Upper lobe of right lung (tissue), 1 donor: ENCODE results near the gene TAS2R30. TPM values are rescaled to one million over a fixed set of nuclear protein-coding genes. Genes with fewer than 3 reads are reported as not detected.
"Not testable (repeated sequence)": the region's sequence is repeated elsewhere in the genome, so short reads cannot be mapped to it uniquely, and the experiment has no call there.

Experiments used
- ATAC-seq: fragments of 200-7000 bp; cut with Tn5 transposase; one replicate; pipeline ENCODE4 v1.9.1; 2020; ENCODE audit warnings: mild to moderate bottlenecking, moderate library complexity
- DNase-seq: peaks from one replicate; pipeline ENCODE4 v3.0.0-alpha.2; 2020
- H3K27ac ChIP-seq: fragments of 200-600 bp; one replicate; pipeline ENCODE4 v1.8.0; 2022
- H3K27me3 ChIP-seq: fragments of 200-600 bp; one replicate; pipeline ENCODE4 v1.8.0; 2022; ENCODE audit warnings: mild to moderate bottlenecking
- H3K36me3 ChIP-seq: fragments of 200-600 bp; one replicate; pipeline ENCODE4 v1.8.0; 2022
- H3K4me1 ChIP-seq: fragments of 200-600 bp; one replicate; pipeline ENCODE4 v1.8.0; 2022
- H3K4me3 ChIP-seq: fragments of 200-600 bp; one replicate; pipeline ENCODE4 v1.8.0; 2022; ENCODE audit warnings: mild to moderate bottlenecking
- H3K9me3 ChIP-seq: fragments of 200-600 bp; one replicate; pipeline ENCODE4 v1.8.0; 2022
- intact Hi-C: fragments of 100-400 bp; cut with DNase I; formaldehyde crosslinking; loops from one replicate; pipeline ENCODE4 v1.11.0; 2022
- total RNA-seq: library from RNA; stranded (reverse); fragmentation: NEBNext Ultra II Directional; extraction: Animal tissue kit (Norgen Biotek cat#: 25700); gene quantifications from one replicate; pipeline ENCODE4 v1.2.1, GENCODE V29; 2021
- TF ChIP-seq, protein P1 (sequence below): fragments of 200-600 bp; IDR thresholded peaks from one replicate; pipeline ENCODE4 v1.8.0; 2022; ENCODE audit warnings: antibody characterized with exemption
- donor health status: DM: no; HTN: yes; CAD: no; lungs with severe emphysema.

TAS2R30 gene
- total RNA-seq, 1 donor from 2014 or later, result 2.9 TPM

GRCh38 chr12:11143352-11143751, 8.9 kb upstream of the TAS2R30 start:
- no peak overlapping the region for H3K27ac ChIP-seq
- no peak for ATAC-seq

GRCh38 chr12:11136075-11136474, 1.6 kb upstream of the TAS2R30 start:
- intact Hi-C loops, result no loop called here

More at GRCh38 chr12:11143352-11143751, 8.9 kb upstream of the TAS2R30 start:
- Histone ChIP-seq H3K4me3 (no peak overlapping the region), H3K36me3 (no peaks in the 10 kb centered on the region), H3K4me1 (no peaks in the 10 kb centered on the region), H3K9me3 (no peaks in the 10 kb centered on the region), H3K27me3 (no peaks in the 10 kb centered on the region)
- TF ChIP-seq, protein P1, sequence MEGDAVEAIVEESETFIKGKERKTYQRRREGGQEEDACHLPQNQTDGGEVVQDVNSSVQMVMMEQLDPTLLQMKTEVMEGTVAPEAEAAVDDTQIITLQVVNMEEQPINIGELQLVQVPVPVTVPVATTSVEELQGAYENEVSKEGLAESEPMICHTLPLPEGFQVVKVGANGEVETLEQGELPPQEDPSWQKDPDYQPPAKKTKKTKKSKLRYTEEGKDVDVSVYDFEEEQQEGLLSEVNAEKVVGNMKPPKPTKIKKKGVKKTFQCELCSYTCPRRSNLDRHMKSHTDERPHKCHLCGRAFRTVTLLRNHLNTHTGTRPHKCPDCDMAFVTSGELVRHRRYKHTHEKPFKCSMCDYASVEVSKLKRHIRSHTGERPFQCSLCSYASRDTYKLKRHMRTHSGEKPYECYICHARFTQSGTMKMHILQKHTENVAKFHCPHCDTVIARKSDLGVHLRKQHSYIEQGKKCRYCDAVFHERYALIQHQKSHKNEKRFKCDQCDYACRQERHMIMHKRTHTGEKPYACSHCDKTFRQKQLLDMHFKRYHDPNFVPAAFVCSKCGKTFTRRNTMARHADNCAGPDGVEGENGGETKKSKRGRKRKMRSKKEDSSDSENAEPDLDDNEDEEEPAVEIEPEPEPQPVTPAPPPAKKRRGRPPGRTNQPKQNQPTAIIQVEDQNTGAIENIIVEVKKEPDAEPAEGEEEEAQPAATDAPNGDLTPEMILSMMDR, result no peak
- intact Hi-C loops, result no loop called here
- no peak for DNase-seq

GRCh38 chr12:11133816-11134215, 628 bp downstream of the TAS2R30 start:
- no peaks in the 10 kb centered on the region for H3K36me3 ChIP-seq
- ATAC-seq (no peak), DNase-seq (no peak)
- intact Hi-C loops, result no loop called here
- H3K9me3 ChIP-seq, result no peaks in the 10 kb centered on the region
- H3K27me3 ChIP-seq, result no peaks in the 10 kb centered on the region
- no peak overlapping the region for H3K27ac ChIP-seq
- TF ChIP-seq, protein P1, result no peak
- no peaks in the 10 kb centered on the region for H3K4me1 ChIP-seq
- H3K4me3 ChIP-seq, result no peak overlapping the region

More at GRCh38 chr12:11136075-11136474, 1.6 kb upstream of the TAS2R30 start:
- no peak overlapping the region for H3K4me3 ChIP-seq
- no peaks in the 10 kb centered on the region for H3K27me3 ChIP-seq
- H3K9me3 ChIP-seq, result no peaks in the 10 kb centered on the region
- no peak for DNase-seq
- no peak for ATAC-seq
- H3K4me1 ChIP-seq, result no peaks in the 10 kb centered on the region
- TF ChIP-seq, protein P1, result no peak
- no peaks in the 10 kb centered on the region for H3K36me3 ChIP-seq
- H3K27ac ChIP-seq, result no peak overlapping the region

GRCh38 chr12:11133162-11133561, 1.3 kb downstream of the TAS2R30 start:
- Histone ChIP-seq H3K4me1 (no peaks in the 10 kb centered on the region), H3K27ac (no peak overlapping the region), H3K4me3 (no peak overlapping the region), H3K9me3 (no peaks in the 10 kb centered on the region), H3K36me3 (no peaks in the 10 kb centered on the region), H3K27me3 (no peaks in the 10 kb centered on the region)
- DNase-seq, result no peak
- intact Hi-C loops, result no loop called here
- ATAC-seq, result no peak
- TF ChIP-seq, protein P1, result no peak

- no peak for DNase-seq
- no peak for ATAC-seq
- Histone ChIP-seq H3K27ac (no peak overlapping the region), H3K9me3 (no peaks in the 10 kb centered on the region), H3K36me3 (no peaks in the 10 kb centered on the region), H3K27me3 (no peaks in the 10 kb centered on the region), H3K4me1 (no peaks in the 10 kb centered on the region), H3K4me3 (no peak overlapping the region)
- TF ChIP-seq, protein P1, result no peak
- intact Hi-C loops, result no loop called here
These were observed 3.4 kb downstream of the TAS2R30 start for GRCh38 chr12:11130999-11131398.

GRCh38 chr12:11130382-11130781, 4.1 kb downstream of the TAS2R30 start:
- H3K36me3 ChIP-seq, result no peaks in the 10 kb centered on the region
- no peak for DNase-seq
- H3K4me1 ChIP-seq, result no peaks in the 10 kb centered on the region
- intact Hi-C loops, result no loop called here
- no peak overlapping the region for H3K27ac ChIP-seq
- ATAC-seq, result no peak
- TF ChIP-seq, protein P1, result no peak
- no peak overlapping the region for H3K4me3 ChIP-seq
- H3K9me3 ChIP-seq, result no peaks in the 10 kb centered on the region
- no peaks in the 10 kb centered on the region for H3K27me3 ChIP-seq

- H3K27ac ChIP-seq, H3K4me1 ChIP-seq, DNase-seq, H3K4me3 ChIP-seq, H3K36me3 ChIP-seq, H3K27me3 ChIP-seq, H3K9me3 ChIP-seq, ATAC-seq, intact Hi-C loops: not testable (repeated sequence)
These were observed 20.3 kb downstream of the TAS2R30 start for GRCh38 chr12:11114130-11114529.

- intact Hi-C loops, H3K36me3 ChIP-seq, DNase-seq, H3K4me1 ChIP-seq, H3K27ac ChIP-seq, H3K4me3 ChIP-seq, H3K27me3 ChIP-seq, H3K9me3 ChIP-seq, ATAC-seq: not testable (repeated sequence)
These were observed 23.2 kb downstream of the TAS2R30 start for GRCh38 chr12:11111213-11111612.
